NCI-H1436 treated with DMSO at 0.1 percent for 48 hours (cell line): ENCODE measurements around the gene VTI1A.
"Not testable (repeated sequence)": the region's sequence is repeated elsewhere in the genome, so short reads cannot be mapped to it uniquely, and the experiment has no call there.

ENCODE experiments used
- DNase-seq: peaks from one replicate; lab custom pipeline; 2025; lab: John Stamatoyannopoulos, UW

Gene VTI1A

DNA sequence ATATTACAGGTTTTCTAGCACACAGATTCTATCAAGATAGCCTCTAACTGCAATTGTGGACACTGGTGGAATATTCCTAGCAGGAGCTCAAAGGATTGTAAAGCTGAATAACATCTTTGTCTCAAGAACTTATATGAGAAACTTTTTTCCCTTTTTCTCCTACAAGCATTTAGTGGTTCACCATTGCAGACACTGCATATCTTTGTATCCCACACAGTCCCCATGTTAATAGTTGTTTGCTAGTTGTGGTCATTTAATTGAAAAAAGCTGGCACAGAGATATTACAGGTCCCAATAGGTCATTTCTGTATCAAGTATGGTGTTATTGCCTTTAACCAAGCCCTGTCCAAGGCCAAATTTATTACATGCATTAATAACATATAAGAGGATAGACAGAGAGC, 276.9 kb downstream of the VTI1A start:
- DNase-seq, result no peak

GRCh38 chr10:112724404-112724991, 277.5 kb downstream of the VTI1A start:
- no peak for DNase-seq

GRCh38 chr10:112728118-112728883, 281.3 kb downstream of the VTI1A start:
- DNase-seq, result no peak

- no peak for DNase-seq
These were observed 282.0 kb downstream of the VTI1A start for GRCh38 chr10:112728997-112729396.

GRCh38 chr10:112731450-112731849, 284.4 kb downstream of the VTI1A start:
- not testable (repeated sequence) for DNase-seq

DNA sequence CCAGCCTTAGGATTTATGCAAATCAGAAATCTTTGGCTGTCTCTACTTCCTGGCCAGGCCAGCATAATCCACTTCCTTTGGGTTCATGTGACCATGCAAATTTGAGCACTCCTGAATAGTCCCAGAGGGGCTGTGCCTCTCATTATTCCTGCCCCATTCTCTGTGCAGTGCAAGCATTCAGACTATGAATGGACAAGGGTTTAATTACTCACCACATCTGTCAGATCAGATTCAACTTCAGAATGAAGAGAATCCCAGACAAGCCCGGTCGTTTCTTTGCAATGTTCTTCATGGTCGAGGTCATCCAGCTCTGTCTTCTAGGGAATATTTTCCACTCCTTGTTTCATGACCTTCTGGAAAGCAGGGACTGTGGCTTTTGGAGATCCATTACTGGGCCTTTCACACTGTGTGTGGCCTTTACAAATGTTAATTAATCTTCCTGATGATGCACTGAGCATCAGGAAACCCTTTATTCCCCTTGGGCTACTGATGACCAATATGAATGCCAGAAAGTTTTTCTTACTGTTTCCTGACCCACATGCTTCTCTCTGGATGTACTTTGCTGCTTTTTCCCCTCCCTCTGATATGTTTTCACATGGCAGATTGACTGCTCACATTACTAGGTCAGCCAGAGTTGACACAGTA, 285.4 kb downstream of the VTI1A start:
- peak; percentile 63 for DNase-seq

DNA sequence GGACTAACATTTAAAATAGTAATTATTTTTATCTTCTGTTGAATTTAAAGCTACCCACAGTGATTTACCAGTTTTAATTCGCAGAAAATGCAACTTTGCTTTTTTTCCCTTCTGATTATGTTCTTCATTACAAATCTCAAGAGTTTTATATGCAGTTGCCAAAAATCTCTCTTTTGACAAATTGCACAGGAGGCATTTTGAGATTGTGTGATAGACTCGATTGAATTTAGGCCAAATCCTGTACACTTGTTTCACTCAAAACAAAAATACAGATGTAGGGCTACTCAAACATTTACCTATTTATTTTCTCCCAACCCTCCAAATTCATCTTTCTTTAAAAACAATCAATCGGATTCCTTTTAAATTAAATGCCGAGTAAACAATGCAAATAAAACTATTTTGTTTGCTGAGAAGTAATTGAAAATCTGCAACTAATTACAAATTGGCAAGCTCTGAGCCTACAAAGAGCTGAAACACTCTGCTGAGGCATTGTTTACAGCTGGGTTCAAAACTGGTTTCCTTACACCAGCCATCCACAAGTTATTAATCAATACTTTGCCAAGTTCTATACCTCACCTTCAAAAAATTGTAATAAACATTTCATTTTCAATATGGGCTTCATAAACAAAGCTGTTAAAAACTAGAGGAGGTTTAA, 288.2 kb downstream of the VTI1A start:
- DNase-seq, result no peak

GRCh38 chr10:112738606-112739591, 291.9 kb downstream of the VTI1A start:
- DNase-seq, result no peak

GRCh38 chr10:112739592-112740353, 292.8 kb downstream of the VTI1A start:
- no peak for DNase-seq

DNA sequence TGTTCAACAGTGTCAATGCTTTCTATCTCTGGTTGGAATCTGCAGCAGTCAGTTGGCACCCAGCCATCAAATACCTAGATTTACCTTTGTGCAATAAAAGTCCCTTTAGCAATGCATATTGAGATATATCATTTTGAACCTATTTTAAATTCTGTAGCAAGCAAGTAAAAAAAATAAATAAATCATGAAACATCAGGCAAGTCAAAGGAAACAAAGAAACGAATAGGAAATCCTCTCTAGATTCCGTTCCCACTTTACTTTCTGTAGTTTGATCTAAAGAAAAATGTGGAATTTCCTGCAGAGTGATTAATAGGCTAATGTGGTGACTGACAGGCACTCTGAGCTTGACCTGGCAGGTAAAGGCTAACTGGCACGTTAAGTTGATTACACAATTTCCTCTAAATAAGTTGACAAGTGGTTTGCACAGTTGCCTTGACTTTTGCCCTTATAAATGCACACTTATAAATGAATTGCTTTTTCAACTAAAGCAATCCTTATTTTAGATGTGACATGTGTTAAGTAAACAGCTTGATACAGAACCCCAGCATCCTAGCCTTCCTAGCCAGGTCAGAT, 294.9 kb downstream of the VTI1A start:
- DNase-seq, result no peak

DNA sequence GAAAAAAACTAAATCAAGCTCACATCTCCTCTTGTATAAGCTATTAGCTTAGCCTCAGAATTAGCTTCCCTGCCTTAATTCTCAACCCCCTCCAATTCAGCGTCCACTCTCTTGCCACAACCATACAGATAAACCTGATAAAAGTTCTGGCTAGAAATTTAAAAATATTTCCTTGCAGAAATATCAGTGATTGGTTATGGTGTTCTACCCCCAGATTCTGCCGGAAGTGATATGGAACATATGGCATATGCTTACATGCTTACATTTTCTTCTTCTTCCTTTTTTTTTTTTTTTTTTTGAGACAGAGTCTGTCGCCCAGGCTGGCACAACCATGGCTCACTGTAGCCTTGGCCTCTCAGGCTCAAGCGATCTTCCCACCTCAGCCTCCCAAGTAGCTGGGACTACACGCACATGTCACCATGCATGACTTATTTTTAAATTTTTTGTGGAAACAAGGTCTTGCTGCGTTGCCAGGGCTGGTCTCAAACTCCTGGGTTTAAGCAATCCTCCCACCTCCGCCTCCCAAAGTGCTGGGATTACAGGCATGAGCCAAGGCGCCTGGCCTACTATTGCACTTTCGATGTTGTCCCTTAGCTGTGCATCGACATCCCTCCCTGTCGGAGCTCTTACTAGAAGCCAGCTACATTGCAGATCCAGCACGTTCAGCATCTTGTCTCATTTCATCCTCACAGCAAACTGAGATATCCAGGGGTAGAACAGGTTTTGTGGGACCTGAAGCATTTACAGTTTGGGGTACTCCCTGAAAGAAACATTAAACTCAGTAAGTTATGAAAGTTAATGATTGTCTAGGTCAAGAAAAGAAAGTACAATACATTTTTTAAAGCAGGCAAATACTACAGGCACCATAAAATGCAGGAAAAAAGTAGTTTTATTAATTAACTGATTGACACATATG, 297.4 kb downstream of the VTI1A start:
- DNase-seq, result no peak

- DNase-seq, result no peak
These were observed 299.3 kb downstream of the VTI1A start for GRCh38 chr10:112746329-112746728.

DNA sequence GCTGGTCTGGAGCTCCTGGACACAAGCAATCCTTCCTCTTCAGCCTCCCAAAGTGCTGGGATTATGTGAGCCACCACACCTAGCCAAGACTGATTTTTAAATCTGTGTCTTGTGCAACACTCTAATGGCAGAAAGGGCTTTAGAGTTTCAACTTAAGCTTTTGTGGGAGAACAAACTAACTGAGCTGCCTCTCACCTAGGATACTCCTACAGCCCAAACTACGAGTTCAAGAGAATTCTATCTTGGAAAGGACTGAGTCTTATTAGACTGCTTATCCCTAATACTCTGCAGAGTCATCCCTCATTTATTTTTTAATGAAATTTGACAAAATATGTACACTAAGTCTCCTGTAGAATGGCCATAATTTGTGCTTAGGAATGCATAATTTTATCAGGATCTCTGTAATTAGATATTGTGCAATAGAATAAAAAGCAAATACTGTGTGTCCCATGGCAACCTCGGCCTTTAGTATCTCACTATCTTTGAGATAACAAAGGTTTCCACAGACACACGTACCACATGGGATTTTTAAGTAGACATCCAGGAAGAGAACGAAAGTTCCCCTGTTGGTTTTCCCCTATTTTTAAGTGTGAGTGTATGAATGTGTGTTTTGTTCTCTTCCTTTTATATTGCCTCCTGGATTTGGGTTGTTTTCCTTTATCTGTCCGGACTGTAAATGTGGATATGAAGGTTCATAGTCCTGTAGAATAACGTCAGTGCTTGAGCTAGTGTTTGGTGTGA, 303.6 kb downstream of the VTI1A start:
- no peak for DNase-seq

DNA sequence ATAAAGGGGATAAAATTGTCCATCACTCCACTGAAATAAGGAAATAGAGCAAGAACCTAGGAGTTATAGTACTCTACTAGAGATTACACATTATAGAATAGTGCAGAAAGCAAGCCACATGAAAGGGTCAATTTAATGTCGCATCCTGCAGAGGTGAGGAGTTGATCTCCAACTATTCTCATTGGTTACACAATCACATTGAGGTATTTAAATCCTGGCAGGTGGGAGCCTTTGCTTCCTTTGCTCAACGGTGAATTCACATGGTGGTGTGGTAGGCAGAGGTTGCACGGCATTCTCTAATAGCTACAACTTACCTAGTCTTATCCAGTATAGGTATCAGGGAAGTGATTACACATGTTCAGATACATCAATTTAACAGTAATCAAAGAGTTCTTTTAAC, 304.6 kb downstream of the VTI1A start:
- no peak for DNase-seq

- DNase-seq, result no peak
These were observed 305.3 kb downstream of the VTI1A start for GRCh38 chr10:112752288-112752687.

DNA sequence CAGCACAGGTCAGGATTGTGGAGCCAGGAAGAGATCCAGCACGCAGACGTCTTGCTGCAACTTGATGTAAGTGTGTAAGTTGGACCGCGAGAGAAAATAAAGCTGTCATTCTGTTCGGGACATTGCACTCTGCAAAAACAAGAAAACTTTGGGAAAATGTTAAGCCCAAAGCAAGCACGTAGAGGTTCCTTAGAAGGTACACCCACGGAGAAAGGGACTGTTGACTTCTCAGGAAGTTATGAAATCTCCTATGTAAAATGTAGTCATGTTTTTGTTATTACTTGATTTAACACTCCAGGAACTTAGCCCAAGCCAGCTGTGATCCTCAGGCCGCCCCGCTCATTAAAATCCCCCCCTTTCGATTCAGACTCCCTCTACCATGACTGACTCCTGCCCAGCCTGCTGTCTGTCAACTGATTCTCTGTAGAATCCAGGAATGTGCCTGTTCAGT, 307.0 kb downstream of the VTI1A start:
- no peak for DNase-seq

DNA sequence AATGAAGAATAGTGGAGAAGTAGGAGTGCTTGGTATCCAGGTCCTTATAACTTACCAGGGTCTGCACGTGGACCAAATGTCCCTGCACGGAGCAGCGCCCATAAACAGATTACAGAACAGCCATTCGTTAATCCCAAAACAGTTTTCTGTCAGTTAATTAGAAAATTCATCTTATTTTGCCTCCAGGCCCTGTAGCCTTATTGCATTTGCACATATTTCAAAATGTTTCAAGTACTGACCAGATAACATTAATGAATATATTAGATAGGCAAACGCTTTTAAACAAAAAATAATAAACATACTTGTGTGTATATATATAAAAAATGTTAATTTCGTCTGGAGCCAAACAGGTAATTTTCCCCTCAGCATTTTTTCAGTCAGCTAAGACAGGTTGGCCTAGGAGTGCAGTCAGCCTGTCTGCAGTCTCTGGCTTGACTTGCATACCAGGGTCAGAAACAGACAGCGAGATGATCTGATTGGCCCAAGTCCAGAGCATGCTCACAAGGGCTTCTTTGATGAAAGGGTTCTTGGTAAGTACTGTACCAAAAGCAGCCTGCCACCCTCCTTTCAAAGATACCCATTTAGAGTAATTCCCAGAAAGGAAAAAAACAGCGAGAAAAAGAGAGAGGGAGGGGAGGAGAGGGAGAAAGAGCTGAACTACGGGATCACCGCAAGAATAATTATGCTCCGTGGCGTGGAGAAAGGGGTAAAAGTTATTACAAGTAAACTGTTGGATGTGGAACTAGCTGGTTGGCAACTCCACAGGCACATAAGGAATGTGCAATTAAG, 308.6 kb downstream of the VTI1A start:
- DNase-seq, result no peak

DNA sequence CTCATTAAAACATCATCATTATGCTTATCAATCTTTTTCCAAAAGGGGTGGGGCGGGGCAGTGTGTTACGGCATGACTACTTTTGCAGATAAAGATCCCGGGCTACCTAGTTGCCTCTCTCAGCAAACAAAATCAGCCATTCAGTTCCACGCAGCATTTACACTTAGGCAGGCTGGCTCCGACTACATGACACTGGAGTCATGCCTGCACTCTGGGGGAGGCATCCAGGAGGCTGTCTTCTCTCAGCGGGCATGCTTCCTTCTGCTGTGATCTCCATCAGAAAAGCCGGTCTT, 309.2 kb downstream of the VTI1A start:
- no peak for DNase-seq
